DOHH2 (cell line): ENCODE results near the gene PSAP.

Experiments
- H3F3A ChIP-seq: fragments of 200-600 bp; sonication (generic), shearing (Covaris generic); 2 replicates; pipeline ENCODE4 v1.6.0; 2016; ENCODE audit warnings: antibody characterized with exemption, mild to moderate bottlenecking; ENCODE audit not compliant: control insufficient read depth, insufficient read depth
- H3K27ac ChIP-seq: fragments of 200-600 bp; sonication (generic); 2 replicates; pipeline ENCODE4 v1.5.1; 2014; ENCODE audit warnings: low read depth, mild to moderate bottlenecking, low read length, moderate library complexity
- H3K27me3 ChIP-seq: fragments of 200-600 bp; sonication (generic); 2 replicates; pipeline ENCODE4 v1.6.1; 2014; ENCODE audit warnings: mild to moderate bottlenecking, low read length, mixed read lengths; ENCODE audit not compliant: control insufficient read depth
- H3K36me3 ChIP-seq: fragments of 200-600 bp; sonication (generic); 2 replicates; pipeline ENCODE4 v1.6.1; 2014; ENCODE audit warnings: mild to moderate bottlenecking, low read length, moderate library complexity, mixed read lengths; ENCODE audit not compliant: control insufficient read depth
- H3K4me1 ChIP-seq: fragments of 200-600 bp; sonication (generic); 2 replicates; pipeline ENCODE4 v1.6.1; 2014; ENCODE audit warnings: mild to moderate bottlenecking, low read length, mixed read lengths; ENCODE audit not compliant: control insufficient read depth
- H3K4me2 ChIP-seq: fragments of 200-600 bp; sonication (generic); 2 replicates; pipeline ENCODE4 v1.6.0; 2014; ENCODE audit warnings: mild to moderate bottlenecking, low read length, moderate library complexity
- H3K4me3 ChIP-seq: fragments of 200-600 bp; sonication (generic); 2 replicates; pipeline ENCODE4 v1.5.1; 2014; ENCODE audit warnings: mild to moderate bottlenecking, low read length, mixed read lengths
- H3K79me2 ChIP-seq: fragments of 200-600 bp; sonication (generic); 2 replicates; pipeline ENCODE4 v1.6.1; 2014; ENCODE audit warnings: mild to moderate bottlenecking, low read length, mixed read lengths; ENCODE audit not compliant: control insufficient read depth
- H3K9me2 ChIP-seq: fragments of 200-600 bp; sonication (generic); replicated peaks from 2 replicates; pipeline ENCODE4 v1.6.1; 2014; ENCODE audit warnings: mild to moderate bottlenecking, low read length, mixed read lengths; ENCODE audit not compliant: control insufficient read depth
- H3K9me3 ChIP-seq: fragments of 200-600 bp; sonication (generic); 2 replicates; pipeline ENCODE4 v1.6.1; 2014; ENCODE audit warnings: antibody characterized with exemption, low read length, mixed read lengths; ENCODE audit not compliant: control insufficient read depth, insufficient read depth
- H4K20me1 ChIP-seq: fragments of 200-600 bp; sonication (generic); 2 replicates; pipeline ENCODE4 v1.6.0; 2014; ENCODE audit warnings: low read depth, mild to moderate bottlenecking, antibody characterized with exemption, low read length, moderate library complexity; ENCODE audit not compliant: control insufficient read depth, insufficient read depth
- CTCF ChIP-seq: fragments of 200-600 bp; sonication (generic); IDR thresholded peaks from one replicate; pipeline ENCODE4 v1.5.1; 2014; ENCODE audit warnings: antibody characterized with exemption, mild to moderate bottlenecking, low read depth, low read length; ENCODE audit not compliant: poor library complexity, severe bottlenecking
- EZH2phosphoT487 ChIP-seq: fragments of 200-600 bp; sonication (generic); IDR thresholded peaks from 2 replicates; pipeline ENCODE4 v1.6.1; 2017; ENCODE audit warnings: borderline replicate concordance, mild to moderate bottlenecking, antibody characterized with exemption, low read length, moderate library complexity, mixed read lengths

Gene PSAP

GRCh38 chr10:71824333-71824732 lies 26.7 kb downstream of the PSAP start:
- Histone ChIP-seq H3K79me2 (no peaks in the 10 kb centered on the region), H3K4me3 (no peak overlapping the region), H3K4me1 (peaks cover 5% of the 10 kb centered on the region; the same call in 1 of the 2 replicates), H3K9me2 (no peaks in the 10 kb centered on the region), H3K9me3 (no peaks in the 10 kb centered on the region), H3K4me2 (no peak overlapping the region), H3K27ac (no peak overlapping the region), H3F3A (no peaks in the 10 kb centered on the region), H3K27me3 (no peaks in the 10 kb centered on the region), H3K36me3 (peaks cover 27% of the 10 kb centered on the region), H4K20me1 (no peaks in the 10 kb centered on the region)
- TF ChIP-seq EZH2phosphoT487 (no peak), CTCF (no peak)

GRCh38 chr10:71823356-71823755 lies 27.7 kb downstream of the PSAP start:
- Histone ChIP-seq H3K27ac (no peak overlapping the region), H3K27me3 (no peaks in the 10 kb centered on the region), H3K4me3 (no peak overlapping the region), H3K4me1 (peaks cover 5% of the 10 kb centered on the region; the same call in 1 of the 2 replicates), H3K9me2 (no peaks in the 10 kb centered on the region), H3K9me3 (no peaks in the 10 kb centered on the region), H3K79me2 (no peaks in the 10 kb centered on the region), H3K36me3 (peaks cover 19% of the 10 kb centered on the region), H3K4me2 (no peak overlapping the region), H4K20me1 (no peaks in the 10 kb centered on the region), H3F3A (no peaks in the 10 kb centered on the region)
- no peak for TF ChIP-seq CTCF

GRCh38 chr10:71821909-71822763 lies 28.9 kb downstream of the PSAP start:
- TF ChIP-seq CTCF, result no peak
- no peak for TF ChIP-seq EZH2phosphoT487
- Histone ChIP-seq H3K36me3 (peaks cover 19% of the 10 kb centered on the region), H3K4me2 (no peak overlapping the region)

More at GRCh38 chr10:71821909-71822763, 28.9 kb downstream of the PSAP start:
- Histone ChIP-seq H3K9me2 (no peaks in the 10 kb centered on the region), H3K4me1 (peaks cover 5% of the 10 kb centered on the region; the same call in 1 of the 2 replicates), H3K79me2 (no peaks in the 10 kb centered on the region), H4K20me1 (no peaks in the 10 kb centered on the region), H3K27ac (no peak overlapping the region), H3K9me3 (no peaks in the 10 kb centered on the region), H3K27me3 (no peaks in the 10 kb centered on the region), H3F3A (no peaks in the 10 kb centered on the region), H3K4me3 (no peak overlapping the region)
